Nephron progenitor cell (in vitro differentiated cells): ENCODE data around the gene PCDHA9.

Experiments
- DNase-seq: peaks from one replicate; pipeline ENCODE4 v3.0.0; 2021
- H3K27ac Mint-ChIP-seq: 2 replicates; pipeline ENCODE4 v1.8.0; 2021; ENCODE audit warnings: mild to moderate bottlenecking, moderate library complexity, mixed read lengths
- H3K27me3 Mint-ChIP-seq: 2 replicates; pipeline ENCODE4 v1.8.0; 2021; ENCODE audit warnings: mild to moderate bottlenecking, low read depth, mixed read lengths; ENCODE audit not compliant: poor library complexity
- H3K36me3 Mint-ChIP-seq: 2 replicates; pipeline ENCODE4 v1.8.0; 2021; ENCODE audit warnings: low read depth, mixed read lengths
- H3K4me1 Mint-ChIP-seq: 2 replicates; pipeline ENCODE4 v1.8.0; 2021; ENCODE audit warnings: mixed read lengths
- H3K4me3 Mint-ChIP-seq: 2 replicates; pipeline ENCODE4 v1.8.0; 2021; ENCODE audit warnings: mild to moderate bottlenecking, moderate library complexity, mixed read lengths
- H3K9me3 Mint-ChIP-seq: 2 replicates; pipeline ENCODE4 v1.8.0; 2021; ENCODE audit warnings: mild to moderate bottlenecking, moderate library complexity, mixed read lengths
- TF ChIP-seq, protein P1 (sequence below): fragments of 200-600 bp; sonication (generic); IDR thresholded peaks from 2 replicates; pipeline ENCODE4 v1.5.0; 2021; ENCODE audit warnings: antibody characterized with exemption

PCDHA9 gene

DNA sequence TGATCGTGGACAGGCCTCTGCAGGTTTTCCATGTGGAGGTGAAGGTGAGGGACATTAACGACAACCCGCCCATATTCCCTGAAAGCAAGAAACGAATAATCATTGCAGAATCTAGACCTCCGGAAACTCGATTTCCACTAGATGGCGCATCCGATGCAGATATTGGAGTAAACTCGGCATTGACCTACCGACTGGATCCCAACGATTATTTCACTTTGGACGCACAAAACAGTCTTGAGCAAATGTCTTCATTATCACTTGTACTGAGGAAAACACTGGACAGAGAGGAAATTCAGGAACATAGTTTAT is 34.4 kb downstream of the PCDHA9 start:
- Mint-ChIP-seq H3K27ac (no peak overlapping the region), H3K27me3 (no peaks in the 10 kb centered on the region), H3K36me3 (peaks cover 79% of the 10 kb centered on the region), H3K9me3 (peaks cover 74% of the 10 kb centered on the region), H3K4me1 (no peaks in the 10 kb centered on the region), H3K4me3 (no peak overlapping the region)
- TF ChIP-seq, protein P1, sequence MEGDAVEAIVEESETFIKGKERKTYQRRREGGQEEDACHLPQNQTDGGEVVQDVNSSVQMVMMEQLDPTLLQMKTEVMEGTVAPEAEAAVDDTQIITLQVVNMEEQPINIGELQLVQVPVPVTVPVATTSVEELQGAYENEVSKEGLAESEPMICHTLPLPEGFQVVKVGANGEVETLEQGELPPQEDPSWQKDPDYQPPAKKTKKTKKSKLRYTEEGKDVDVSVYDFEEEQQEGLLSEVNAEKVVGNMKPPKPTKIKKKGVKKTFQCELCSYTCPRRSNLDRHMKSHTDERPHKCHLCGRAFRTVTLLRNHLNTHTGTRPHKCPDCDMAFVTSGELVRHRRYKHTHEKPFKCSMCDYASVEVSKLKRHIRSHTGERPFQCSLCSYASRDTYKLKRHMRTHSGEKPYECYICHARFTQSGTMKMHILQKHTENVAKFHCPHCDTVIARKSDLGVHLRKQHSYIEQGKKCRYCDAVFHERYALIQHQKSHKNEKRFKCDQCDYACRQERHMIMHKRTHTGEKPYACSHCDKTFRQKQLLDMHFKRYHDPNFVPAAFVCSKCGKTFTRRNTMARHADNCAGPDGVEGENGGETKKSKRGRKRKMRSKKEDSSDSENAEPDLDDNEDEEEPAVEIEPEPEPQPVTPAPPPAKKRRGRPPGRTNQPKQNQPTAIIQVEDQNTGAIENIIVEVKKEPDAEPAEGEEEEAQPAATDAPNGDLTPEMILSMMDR, result no peak
- no peak for DNase-seq

DNA sequence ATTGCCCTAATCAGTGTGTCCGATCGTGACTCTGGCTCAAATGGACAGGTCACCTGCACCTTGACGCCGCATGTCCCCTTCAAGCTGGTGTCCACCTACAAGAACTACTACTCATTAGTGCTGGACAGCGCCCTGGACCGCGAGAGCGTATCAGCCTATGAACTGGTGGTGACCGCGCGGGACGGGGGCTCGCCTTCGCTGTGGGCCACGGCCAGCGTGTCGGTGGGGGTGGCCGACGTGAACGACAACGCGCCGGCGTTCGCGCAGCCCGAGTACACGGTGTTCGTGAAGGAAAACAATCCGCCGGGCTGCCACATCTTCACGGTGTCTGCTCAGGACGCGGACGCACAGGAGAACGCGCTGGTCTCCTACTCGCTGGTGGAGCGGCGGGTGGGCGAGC is 35.2 kb downstream of the PCDHA9 start:
- Mint-ChIP-seq H3K4me1 (no peaks in the 10 kb centered on the region), H3K36me3 (peaks cover 77% of the 10 kb centered on the region), H3K4me3 (no peak overlapping the region), H3K27ac (no peak overlapping the region), H3K27me3 (no peaks in the 10 kb centered on the region), H3K9me3 (peaks cover 66% of the 10 kb centered on the region)
- DNase-seq, result no peak
- TF ChIP-seq, protein P1, result no peak

DNA sequence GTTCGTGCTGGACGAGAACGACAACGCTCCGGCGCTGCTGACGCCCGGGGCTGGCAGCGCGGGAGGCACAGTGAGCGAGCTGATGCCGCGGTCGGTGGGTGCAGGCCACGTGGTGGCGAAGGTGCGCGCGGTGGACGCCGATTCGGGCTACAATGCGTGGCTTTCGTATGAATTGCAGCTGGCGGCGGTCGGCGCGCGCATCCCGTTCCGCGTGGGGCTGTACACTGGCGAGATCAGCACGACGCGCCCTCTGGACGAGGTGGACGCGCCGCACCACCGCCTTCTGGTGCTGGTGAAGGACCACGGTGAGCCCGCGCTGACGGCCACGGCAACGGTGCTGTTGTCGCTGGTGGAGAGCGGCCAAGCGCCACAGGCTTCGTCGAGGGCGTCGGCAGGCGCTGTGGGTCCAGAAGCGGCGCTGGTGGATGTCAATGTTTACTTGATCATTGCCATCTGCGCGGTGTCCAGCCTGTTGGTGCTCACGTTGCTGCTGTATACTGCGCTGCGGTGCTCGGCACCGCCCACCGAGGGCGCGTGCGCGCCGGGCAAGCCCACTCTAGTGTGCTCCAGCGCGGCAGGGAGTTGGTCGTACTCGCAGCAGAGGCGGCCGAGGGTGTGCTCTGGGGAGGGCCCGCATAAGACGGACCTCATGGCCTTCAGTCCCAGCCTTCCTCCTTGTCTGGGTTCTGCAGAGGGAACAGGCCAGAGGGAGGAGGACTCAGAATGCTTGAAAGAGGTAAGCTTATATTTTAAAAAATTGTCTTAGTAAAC is 35.9 kb downstream of the PCDHA9 start:
- H3K36me3 Mint-ChIP-seq, result peaks cover 70% of the 10 kb centered on the region
- no peak overlapping the region for H3K4me3 Mint-ChIP-seq
- no peaks in the 10 kb centered on the region for H3K4me1 Mint-ChIP-seq
- TF ChIP-seq, protein P1, result no peak
- no peaks in the 10 kb centered on the region for H3K27me3 Mint-ChIP-seq
- peaks cover 60% of the 10 kb centered on the region for H3K9me3 Mint-ChIP-seq
- H3K27ac Mint-ChIP-seq, result no peak overlapping the region
- DNase-seq, result no peak
